ENCODE results near the gene ZNF200.

GRCh38 chr16:3220839-3221238 is 14.1 kb downstream of the ZNF200 start:
- no peak for TF ChIP-seq GATA3 (IDR thresholded peaks at IDR 0.05; ENCODE audit: low read depth, low read length)
- no peak for TF ChIP-seq GATA2 (IDR thresholded peaks at IDR 0.05; ENCODE audit: low read depth, low read length)

Measured in SH-SY5Y (cell line).